ENCODE results near the gene DLX6.

- TF ChIP-seq POLR2A (IDR thresholded peaks at IDR 0.05) (no peak), CTCF (IDR thresholded peaks at IDR 0.05) (no peak)
Observed at GRCh38 chr7:97020996-97021746, 15.8 kb downstream of the DLX6 start.

Measured in right lobe of liver (tissue), 4 donors.